ENCODE results near the gene RNF145.
"Not testable (repeated sequence)": the region's sequence is repeated elsewhere in the genome, so short reads cannot be mapped to it uniquely, and the experiment has no call there.

RNF145 gene

GRCh38 chr5:159166416-159166815 is 42.9 kb downstream of the RNF145 start:
- in situ Hi-C loops (cut with HindIII; ENCODE audit: low sequenced_read_pairs), result no loop called here
- no peak for DNase-seq (ENCODE audit: low read depth, low spot score)
- TF ChIP-seq, protein P1, sequence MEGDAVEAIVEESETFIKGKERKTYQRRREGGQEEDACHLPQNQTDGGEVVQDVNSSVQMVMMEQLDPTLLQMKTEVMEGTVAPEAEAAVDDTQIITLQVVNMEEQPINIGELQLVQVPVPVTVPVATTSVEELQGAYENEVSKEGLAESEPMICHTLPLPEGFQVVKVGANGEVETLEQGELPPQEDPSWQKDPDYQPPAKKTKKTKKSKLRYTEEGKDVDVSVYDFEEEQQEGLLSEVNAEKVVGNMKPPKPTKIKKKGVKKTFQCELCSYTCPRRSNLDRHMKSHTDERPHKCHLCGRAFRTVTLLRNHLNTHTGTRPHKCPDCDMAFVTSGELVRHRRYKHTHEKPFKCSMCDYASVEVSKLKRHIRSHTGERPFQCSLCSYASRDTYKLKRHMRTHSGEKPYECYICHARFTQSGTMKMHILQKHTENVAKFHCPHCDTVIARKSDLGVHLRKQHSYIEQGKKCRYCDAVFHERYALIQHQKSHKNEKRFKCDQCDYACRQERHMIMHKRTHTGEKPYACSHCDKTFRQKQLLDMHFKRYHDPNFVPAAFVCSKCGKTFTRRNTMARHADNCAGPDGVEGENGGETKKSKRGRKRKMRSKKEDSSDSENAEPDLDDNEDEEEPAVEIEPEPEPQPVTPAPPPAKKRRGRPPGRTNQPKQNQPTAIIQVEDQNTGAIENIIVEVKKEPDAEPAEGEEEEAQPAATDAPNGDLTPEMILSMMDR (IDR thresholded peaks at IDR 0.05; ENCODE audit: low read depth, low read length), result no peak
- H3K4me3 ChIP-seq (ENCODE audit: low read depth, low read length), result no peak overlapping the region

GRCh38 chr5:159163701-159164046 is 45.7 kb downstream of the RNF145 start:
- H3K4me3 ChIP-seq (ENCODE audit: low read depth, low read length), result no peak overlapping the region
- TF ChIP-seq, protein P1 (IDR thresholded peaks at IDR 0.05; ENCODE audit: low read depth, low read length), result no peak
- in situ Hi-C loops (cut with HindIII; ENCODE audit: low sequenced_read_pairs), result no loop called here
- no peak for DNase-seq (ENCODE audit: low read depth, low spot score)

DNA sequence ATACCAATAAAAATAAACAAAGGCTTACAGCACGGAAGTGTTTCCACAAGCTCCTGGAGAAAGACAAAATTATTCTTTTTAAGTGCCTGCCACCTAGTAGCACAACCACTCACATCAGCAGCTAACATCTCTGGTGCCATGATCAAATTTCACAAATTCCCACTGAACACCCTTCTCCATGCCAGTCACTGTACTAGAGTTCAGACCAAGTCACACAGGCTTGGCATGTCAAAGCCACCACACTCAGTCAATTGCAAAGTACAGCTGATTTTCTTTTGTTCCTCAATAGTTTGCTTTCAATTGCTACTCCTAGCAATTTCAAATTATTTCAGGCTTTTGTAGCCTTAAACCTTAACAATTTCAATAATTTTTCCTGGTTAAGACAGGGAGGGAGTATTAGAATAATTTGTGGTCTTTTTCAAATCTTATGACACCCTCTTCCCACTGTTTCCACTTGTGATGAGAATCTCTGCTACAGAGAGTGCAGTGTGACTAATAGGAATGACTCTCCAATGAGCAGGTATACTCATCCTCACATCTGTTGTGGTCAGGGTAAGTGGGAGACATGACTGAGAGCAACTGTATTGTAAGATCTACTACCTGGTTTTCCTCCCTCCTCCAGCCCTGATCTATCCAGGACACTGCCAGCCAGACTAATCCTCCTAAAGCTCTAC is 46.2 kb downstream of the RNF145 start:
- in situ Hi-C loops (cut with HindIII; ENCODE audit: low sequenced_read_pairs), result no loop called here
- no peak overlapping the region for H3K4me3 ChIP-seq (ENCODE audit: low read depth, low read length)
- DNase-seq (ENCODE audit: low read depth, low spot score), result peak; percentile 74
- TF ChIP-seq, protein P1 (IDR thresholded peaks at IDR 0.05; ENCODE audit: low read depth, low read length), result no peak

DNA sequence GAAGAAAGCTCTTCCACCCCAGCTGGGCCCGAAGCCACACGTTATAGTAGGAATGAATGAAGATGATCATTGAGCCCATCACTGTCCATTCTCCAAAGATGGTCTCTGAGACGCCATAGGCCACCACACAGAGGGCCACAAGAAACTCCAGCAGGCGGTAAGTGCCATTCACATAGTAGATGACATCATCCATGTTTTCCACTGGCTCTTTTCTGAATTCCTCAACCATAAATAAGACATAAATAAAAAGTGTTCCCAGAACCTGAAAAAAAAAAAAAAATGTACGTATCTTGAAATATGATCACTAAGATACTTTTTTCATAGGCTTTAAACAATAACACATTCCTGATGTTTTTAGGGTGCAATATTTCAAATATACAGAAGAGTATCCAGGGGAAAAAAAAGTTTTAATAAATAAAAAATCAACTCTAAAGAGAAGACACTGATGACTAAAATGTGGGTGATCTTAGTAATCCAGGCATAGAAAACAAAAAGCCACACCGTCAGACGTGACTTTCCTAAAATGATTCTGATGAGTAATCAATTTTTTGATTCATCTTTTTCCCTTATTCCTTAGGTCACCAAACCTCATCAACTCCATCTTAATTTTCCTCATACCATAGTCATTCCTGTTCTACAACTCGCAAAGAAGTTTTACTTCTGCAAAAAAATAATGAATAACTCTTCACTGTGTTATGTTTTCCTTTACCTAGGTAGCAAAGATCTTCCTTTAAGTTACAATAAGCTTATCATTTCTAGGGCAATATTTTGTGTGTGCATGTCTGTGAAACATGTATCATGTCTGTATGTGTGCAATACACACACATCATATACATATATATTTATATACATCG is 47.8 kb downstream of the RNF145 start:
- H3K4me3 ChIP-seq (ENCODE audit: low read depth, low read length), result no peak overlapping the region
- DNase-seq (ENCODE audit: low read depth, low spot score), result no peak
- in situ Hi-C loops (cut with HindIII; ENCODE audit: low sequenced_read_pairs), result no loop called here
- TF ChIP-seq, protein P1 (IDR thresholded peaks at IDR 0.05; ENCODE audit: low read depth, low read length), result no peak

GRCh38 chr5:159158553-159159091 is 50.7 kb downstream of the RNF145 start:
- in situ Hi-C loops (cut with HindIII; ENCODE audit: low sequenced_read_pairs), result not testable (repeated sequence)
- peak; percentile 36 for DNase-seq (ENCODE audit: low read depth, low spot score)

GRCh38 chr5:159157552-159157951 is 51.8 kb downstream of the RNF145 start:
- no peak overlapping the region for H3K4me3 ChIP-seq (ENCODE audit: low read depth, low read length)
- in situ Hi-C loops (cut with HindIII; ENCODE audit: low sequenced_read_pairs), result no loop called here
- TF ChIP-seq, protein P1 (IDR thresholded peaks at IDR 0.05; ENCODE audit: low read depth, low read length), result no peak
- DNase-seq (ENCODE audit: low read depth, low spot score), result no peak

More at GRCh38 chr5:159158553-159159091, 50.7 kb downstream of the RNF145 start:
- not testable (repeated sequence) for H3K4me3 ChIP-seq (ENCODE audit: low read depth, low read length)
